ENCODE measurements around the gene EIF4G1.
A peak's percentile ranks its signal among the peaks of the same experiment; 100 is the strongest.

Gene EIF4G1

GRCh38 chr3:184359610-184360009, 45.2 kb downstream of the EIF4G1 start:
- no peak for TF ChIP-seq CTCF (IDR thresholded peaks at IDR 0.05; ENCODE audit: insufficient read depth, low read depth, low read length, missing control alignments)
- H3K4me3 ChIP-seq (ENCODE audit: low read length), result no peak overlapping the region
- DNase-seq (ENCODE audit: low read depth), result no peak

GRCh38 chr3:184360070-184360928, 45.9 kb downstream of the EIF4G1 start:
- no peak for TF ChIP-seq CTCF (IDR thresholded peaks at IDR 0.05; ENCODE audit: insufficient read depth, low read depth, low read length, missing control alignments)
- DNase-seq (ENCODE audit: low read depth), result no peak
- peak overlapping the region; percentile 96 for H3K4me3 ChIP-seq (ENCODE audit: low read length)

- peak overlapping the region; percentile 96 for H3K4me3 ChIP-seq (ENCODE audit: low read length)
- DNase-seq (ENCODE audit: low read depth), result no peak
- TF ChIP-seq CTCF (IDR thresholded peaks at IDR 0.05; ENCODE audit: insufficient read depth, low read depth, low read length, missing control alignments), result no peak
Measured at GRCh38 chr3:184360929-184361531, 46.6 kb downstream of the EIF4G1 start.

- DNase-seq (ENCODE audit: low read depth), result peak; percentile 51
- H3K4me3 ChIP-seq (ENCODE audit: low read length), result peak within 1 kb of the TSS; percentile 96
- TF ChIP-seq CTCF (IDR thresholded peaks at IDR 0.05; ENCODE audit: insufficient read depth, low read depth, low read length, missing control alignments), result no peak
Measured at GRCh38 chr3:184361532-184361931, 47.1 kb downstream of the EIF4G1 start, which contains the start of the genes CLCN2 and POLR2H. CLCN2 (minus strand) TSS chr3:184361605; CDS start chr3:184361479, 126 bp downstream. POLR2H (plus strand) TSS chr3:184361710; CDS start chr3:184363493, 1,783 bp downstream.

- DNase-seq (ENCODE audit: low read depth), result peak; percentile 69
- no peak for TF ChIP-seq CTCF (IDR thresholded peaks at IDR 0.05; ENCODE audit: insufficient read depth, low read depth, low read length, missing control alignments)
Measured at GRCh38 chr3:184361932-184362667, 47.7 kb downstream of the EIF4G1 start.

GRCh38 chr3:184362668-184363546, 48.5 kb downstream of the EIF4G1 start:
- H3K4me3 ChIP-seq (ENCODE audit: low read length), result peak overlapping the region; percentile 96
- DNase-seq (ENCODE audit: low read depth), result peak; percentile 98
- peak; percentile 52 for TF ChIP-seq CTCF (IDR thresholded peaks at IDR 0.05; ENCODE audit: insufficient read depth, low read depth, low read length, missing control alignments)

More at GRCh38 chr3:184361932-184362667, 47.7 kb downstream of the EIF4G1 start:
- H3K4me3 ChIP-seq (ENCODE audit: low read length), result peak overlapping the region; percentile 96
